Measurements from ENCODE around the gene ATP1B3. TPM values are rescaled to one million over a fixed set of nuclear protein-coding genes. Genes with fewer than 3 reads are reported as not detected.

Gene ATP1B3
- total RNA-seq, 2 experiments from 2014 or later, result 22.2 to 22.5 TPM

DNA sequence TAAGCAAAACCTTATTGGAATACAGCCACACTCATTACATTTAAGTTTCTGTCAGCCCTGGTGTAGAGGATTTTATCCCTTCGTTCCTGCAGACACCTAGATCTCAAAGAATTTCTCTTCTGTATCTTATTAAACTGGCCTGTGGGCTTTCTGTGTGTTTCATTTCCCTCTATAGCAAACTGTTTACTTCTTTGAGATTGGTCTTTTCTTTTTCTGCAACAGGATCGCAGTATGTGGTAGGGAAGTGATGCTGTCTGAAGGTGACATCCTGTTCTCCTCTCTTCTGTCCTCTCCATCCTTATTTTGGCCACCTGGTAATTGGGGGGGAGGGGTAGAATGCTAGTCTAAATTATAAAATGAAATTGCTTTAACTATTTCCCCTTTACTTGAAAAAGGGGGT lies 25.5 kb downstream of the ATP1B3 start:
- peaks cover 2% of the 10 kb centered on the region for H3K36me3 ChIP-seq (ENCODE audit: insufficient read depth, low read length)
- intact Hi-C loops (cut with DNase I, micrococcal nuclease), result no loop called here
- Mint-ChIP-seq H3K4me1 (ENCODE audit: low read depth) (peaks cover 11% of the 10 kb centered on the region), H3K27ac (no peak overlapping the region), H3K4me3 (no peak overlapping the region), H3K27me3 (no peaks in the 10 kb centered on the region), H3K9me3 (peaks cover 4% of the 10 kb centered on the region), H3K36me3 (ENCODE audit: low read depth) (peaks cover 50% of the 10 kb centered on the region)
- no peak overlapping the region for H3K4me3 ChIP-seq (ENCODE audit: low read length)
- H3K4me1 ChIP-seq (ENCODE audit: insufficient read depth, low read length), result no peaks in the 10 kb centered on the region
- CTCF ChIA-PET, result no interaction called here
- DNase-seq, result no peak
- H3K27ac ChIP-seq (ENCODE audit: low read depth in 1 of 2, low read length in 2 of 2), result no peak overlapping the region
- POLR2A ChIA-PET, result no interaction called here
- TF ChIP-seq, protein P1, sequence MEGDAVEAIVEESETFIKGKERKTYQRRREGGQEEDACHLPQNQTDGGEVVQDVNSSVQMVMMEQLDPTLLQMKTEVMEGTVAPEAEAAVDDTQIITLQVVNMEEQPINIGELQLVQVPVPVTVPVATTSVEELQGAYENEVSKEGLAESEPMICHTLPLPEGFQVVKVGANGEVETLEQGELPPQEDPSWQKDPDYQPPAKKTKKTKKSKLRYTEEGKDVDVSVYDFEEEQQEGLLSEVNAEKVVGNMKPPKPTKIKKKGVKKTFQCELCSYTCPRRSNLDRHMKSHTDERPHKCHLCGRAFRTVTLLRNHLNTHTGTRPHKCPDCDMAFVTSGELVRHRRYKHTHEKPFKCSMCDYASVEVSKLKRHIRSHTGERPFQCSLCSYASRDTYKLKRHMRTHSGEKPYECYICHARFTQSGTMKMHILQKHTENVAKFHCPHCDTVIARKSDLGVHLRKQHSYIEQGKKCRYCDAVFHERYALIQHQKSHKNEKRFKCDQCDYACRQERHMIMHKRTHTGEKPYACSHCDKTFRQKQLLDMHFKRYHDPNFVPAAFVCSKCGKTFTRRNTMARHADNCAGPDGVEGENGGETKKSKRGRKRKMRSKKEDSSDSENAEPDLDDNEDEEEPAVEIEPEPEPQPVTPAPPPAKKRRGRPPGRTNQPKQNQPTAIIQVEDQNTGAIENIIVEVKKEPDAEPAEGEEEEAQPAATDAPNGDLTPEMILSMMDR (IDR thresholded peaks at IDR 0.05), result no peak
- H3K9me3 ChIP-seq (ENCODE audit: control insufficient read depth in 1 of 2, insufficient read depth in 1 of 2, low read length in 2 of 2), result peaks cover 7 to 10% of the 10 kb centered on the region in 2 experiments
- H3K27me3 ChIP-seq (ENCODE audit: control insufficient read depth in 1 of 2, insufficient read depth in 2 of 2, low read length in 2 of 2), result no peaks in the 10 kb centered on the region
- no peak for ATAC-seq (ENCODE audit: poor library complexity)

DNA sequence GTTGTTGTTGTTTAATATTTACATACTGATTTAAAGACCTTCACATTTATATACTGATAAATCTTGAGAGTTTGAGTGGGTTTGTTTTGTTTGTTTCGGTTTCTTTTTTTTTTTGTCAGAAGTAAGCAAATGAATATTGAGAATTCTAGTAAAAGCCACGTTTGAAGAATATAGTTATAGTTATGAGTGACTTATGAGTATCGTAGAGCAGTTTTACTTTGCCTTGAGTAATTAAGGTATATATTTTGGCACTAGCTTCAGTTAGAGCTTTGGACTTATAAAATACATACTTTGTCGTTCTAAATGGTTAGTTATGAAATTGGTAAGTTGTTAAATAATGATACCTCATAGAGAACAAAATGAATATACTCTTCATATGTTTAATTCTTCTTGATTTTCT lies 27.8 kb downstream of the ATP1B3 start:
- no peak overlapping the region for H3K4me3 ChIP-seq (ENCODE audit: low read length)
- no peaks in the 10 kb centered on the region for H3K27me3 ChIP-seq (ENCODE audit: control insufficient read depth in 1 of 2, insufficient read depth in 2 of 2, low read length in 2 of 2)
- Mint-ChIP-seq H3K27ac (no peak overlapping the region), H3K36me3 (ENCODE audit: low read depth) (peaks cover 57% of the 10 kb centered on the region), H3K27me3 (no peaks in the 10 kb centered on the region), H3K4me1 (ENCODE audit: low read depth) (peaks cover 8% of the 10 kb centered on the region), H3K9me3 (peaks cover 4% of the 10 kb centered on the region), H3K4me3 (no peak overlapping the region)
- peaks cover 13% of the 10 kb centered on the region for H3K36me3 ChIP-seq (ENCODE audit: insufficient read depth, low read length)
- intact Hi-C loops (cut with DNase I, micrococcal nuclease), result no loop called here
- TF ChIP-seq, protein P1 (IDR thresholded peaks at IDR 0.05), result no peak
- ChIA-PET CTCF (interaction anchor here (1.7 kb wide), 1 partner anchor 9 kb away, joined by 6 read pairs; no protein-coding TSS in a partner anchor), POLR2A (interaction anchor here (1.1 kb wide), 1 partner anchor 29 kb away, joined by 4 read pairs; no protein-coding TSS in a partner anchor)
- ATAC-seq (ENCODE audit: poor library complexity), result no peak
- H3K27ac ChIP-seq (ENCODE audit: low read depth in 1 of 2, low read length in 2 of 2), result no peak overlapping the region
- DNase-seq, result no peak
- H3K4me1 ChIP-seq (ENCODE audit: insufficient read depth, low read length), result no peaks in the 10 kb centered on the region
- H3K9me3 ChIP-seq (ENCODE audit: control insufficient read depth in 1 of 2, insufficient read depth in 1 of 2, low read length in 2 of 2), result peaks cover 7 to 10% of the 10 kb centered on the region in 2 experiments

DNA sequence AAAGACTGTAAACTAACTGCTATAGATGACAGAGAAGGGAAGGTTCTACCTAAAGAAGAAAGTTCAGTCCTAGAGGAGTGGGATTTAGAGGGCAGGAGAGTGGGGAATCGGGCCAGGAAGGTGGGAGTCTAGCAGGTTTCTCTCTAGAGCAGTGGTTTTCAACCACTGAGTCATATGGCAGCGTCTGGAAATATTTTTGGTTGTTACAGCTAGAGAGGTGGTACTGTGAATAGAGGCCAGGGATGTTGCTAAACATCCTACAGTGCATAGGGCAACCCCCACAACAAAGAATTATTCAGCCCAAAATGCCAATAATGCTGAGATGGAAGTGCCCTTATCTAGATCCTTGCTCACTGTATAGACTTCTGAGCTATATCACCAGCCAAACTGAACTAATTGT lies 28.7 kb downstream of the ATP1B3 start:
- peaks cover 8% of the 10 kb centered on the region for H3K4me1 Mint-ChIP-seq (ENCODE audit: low read depth)
- no peak overlapping the region for H3K4me3 Mint-ChIP-seq
- DNase-seq, result no peak
- no peak overlapping the region for H3K4me3 ChIP-seq (ENCODE audit: low read length)
- TF ChIP-seq, protein P1 (IDR thresholded peaks at IDR 0.05), result no peak
- H3K9me3 ChIP-seq (ENCODE audit: control insufficient read depth in 1 of 2, insufficient read depth in 1 of 2, low read length in 2 of 2), result peaks cover 5 to 7% of the 10 kb centered on the region in 2 experiments
- H3K27ac ChIP-seq (ENCODE audit: low read depth in 1 of 2, low read length in 2 of 2), result no peak overlapping the region
- H3K36me3 ChIP-seq (ENCODE audit: insufficient read depth, low read length), result peaks cover 13% of the 10 kb centered on the region
- H3K36me3 Mint-ChIP-seq (ENCODE audit: low read depth), result peaks cover 57% of the 10 kb centered on the region
- no peaks in the 10 kb centered on the region for H3K27me3 Mint-ChIP-seq
- no peaks in the 10 kb centered on the region for H3K27me3 ChIP-seq (ENCODE audit: control insufficient read depth in 1 of 2, insufficient read depth in 2 of 2, low read length in 2 of 2)
- ATAC-seq (ENCODE audit: poor library complexity), result no peak
- H3K9me3 Mint-ChIP-seq, result peaks cover 4% of the 10 kb centered on the region
- H3K4me1 ChIP-seq (ENCODE audit: insufficient read depth, low read length), result no peaks in the 10 kb centered on the region
- no peak overlapping the region for H3K27ac Mint-ChIP-seq
- intact Hi-C loops (cut with DNase I, micrococcal nuclease), result no loop called here
- CTCF ChIA-PET, result no interaction called here
- POLR2A ChIA-PET, result no interaction called here
